Measurements from ENCODE around the gene PRPF19. TPM values are rescaled to one million over a fixed set of nuclear protein-coding genes. Genes with fewer than 3 reads are reported as not detected.

Gene PRPF19
- total and polyA plus RNA-seq, 2 of the 13 experiments (the other 11 are each of a cell fraction or from before 2014, with no cell fraction given), result 27.4 to 91.1 TPM

DNA sequence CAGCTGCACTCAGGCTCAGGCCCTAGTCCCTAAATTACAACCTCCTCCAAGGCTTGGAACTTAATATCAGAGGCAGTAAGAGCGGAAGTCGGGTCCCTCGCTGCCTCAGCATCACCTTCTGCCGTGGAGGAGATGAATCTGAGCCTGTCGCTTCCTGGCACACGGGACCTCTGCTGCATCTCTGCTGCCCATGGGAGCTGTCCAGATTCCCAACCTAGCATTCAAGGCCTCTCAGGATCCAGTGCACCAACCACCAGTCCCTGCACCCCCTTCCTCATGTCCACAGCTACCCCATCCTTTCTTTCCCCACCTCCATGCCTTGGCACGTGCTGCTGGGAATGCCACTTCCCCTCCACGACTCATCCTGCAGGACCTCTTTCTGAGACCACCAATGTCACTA is 48.1 kb downstream of the PRPF19 start:
- Histone ChIP-seq H3K4me1 (ENCODE audit: insufficient read depth, low read length) (peaks cover 67% of the 10 kb centered on the region), H3K79me2 (ENCODE audit: insufficient read depth, low read length) (no peaks in the 10 kb centered on the region), H3K9ac (ENCODE audit: insufficient read depth, low read depth, low read length) (no peak overlapping the region), H3K27me3 (ENCODE audit: control insufficient read depth in 1 of 2, insufficient read depth in 2 of 2, low read length in 2 of 2) (no peaks in the 10 kb centered on the region), H3K4me2 (ENCODE audit: low read depth, low read length) (no peak overlapping the region), H3K9me3 (ENCODE audit: low read length) (no peaks in the 10 kb centered on the region), H3K4me3 (replicated peaks in 1 of 3; ENCODE audit: insufficient read depth in 1 of 3, low read depth in 2 of 3, low read length in 3 of 3) (no peak overlapping the region), H3K36me3 (replicated peaks in 1 of 2; ENCODE audit: control insufficient read depth in 1 of 2, insufficient read depth in 2 of 2, low read length in 2 of 2) (no peaks in the 10 kb centered on the region), H3K27ac (ENCODE audit: extremely low read length, insufficient read depth, low read length) (no peak overlapping the region), H2AFZ (ENCODE audit: low read length) (no peak overlapping the region), H4K20me1 (ENCODE audit: insufficient read depth, low read length) (no peaks in the 10 kb centered on the region)
- BruUV-seq (replicated peaks), result no TSS peak
- 24% methylated on average over 2 of the region's 8 CpGs for WGBS (ENCODE audit: low lambda C conversion rate)
- no peak for ATAC-seq
- CTCF ChIA-PET (ENCODE audit: low intra/inter-chr PET ratio, low total read pairs), result no interaction called here
- intact Hi-C loops (cut with micrococcal nuclease; ENCODE audit: unreplicated experiment) (no loop called here), in situ Hi-C loops (cut with HindIII; ENCODE audit: extremely low pct_ligation_motif_present, low pct_unique_long_range_greater_than_20kb) (no loop called here)
- no peak for DNase-seq (ENCODE audit: low spot score)
- POLR2A ChIA-PET, result no interaction called here
- TF ChIP-seq GRHL1 (CRISPR knock-in tag; conservative IDR thresholded peaks at IDR 0.05), result no peak
- TF ChIP-seq KDM5B (CRISPR knock-in tag; IDR thresholded peaks at IDR 0.05; ENCODE audit: borderline replicate concordance), result no peak
- TF ChIP-seq MLX (CRISPR knock-in tag; IDR thresholded peaks at IDR 0.05), result no peak
- TF ChIP-seq, protein P1, sequence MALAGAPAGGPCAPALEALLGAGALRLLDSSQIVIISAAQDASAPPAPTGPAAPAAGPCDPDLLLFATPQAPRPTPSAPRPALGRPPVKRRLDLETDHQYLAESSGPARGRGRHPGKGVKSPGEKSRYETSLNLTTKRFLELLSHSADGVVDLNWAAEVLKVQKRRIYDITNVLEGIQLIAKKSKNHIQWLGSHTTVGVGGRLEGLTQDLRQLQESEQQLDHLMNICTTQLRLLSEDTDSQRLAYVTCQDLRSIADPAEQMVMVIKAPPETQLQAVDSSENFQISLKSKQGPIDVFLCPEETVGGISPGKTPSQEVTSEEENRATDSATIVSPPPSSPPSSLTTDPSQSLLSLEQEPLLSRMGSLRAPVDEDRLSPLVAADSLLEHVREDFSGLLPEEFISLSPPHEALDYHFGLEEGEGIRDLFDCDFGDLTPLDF (CRISPR knock-in tag; IDR thresholded peaks at IDR 0.05), result no peak
- no peak for TF ChIP-seq RBAK (CRISPR knock-in tag; IDR thresholded peaks at IDR 0.05)
- no peak for FAIRE-seq

Data from HepG2 (cell line).